GM12874 (cell line): ENCODE data around the gene SH2B2.
A peak's percentile ranks its signal among the peaks of the same experiment; 100 is the strongest.

ENCODE experiments used
- CTCF ChIP-seq: IDR thresholded peaks from 2 replicates; pipeline ENCODE4 v1.5.1; 2011; ENCODE audit warnings: low read depth, mild to moderate bottlenecking, control low read depth, low read length, moderate library complexity; ENCODE audit not compliant: insufficient read depth

SH2B2 gene

GRCh38 chr7:102363549-102364393 is 77.1 kb downstream of the SH2B2 start:
- peak; percentile 38 for TF ChIP-seq CTCF
